CD4-positive, alpha-beta memory T cell (primary cell): ENCODE results near the gene TAF6. TPM values are rescaled to one million over a fixed set of nuclear protein-coding genes. Genes with fewer than 3 reads are reported as not detected.

ENCODE experiments used
- CTCF ChIA-PET: fragments of 350-600 bp; sonication (Branson Sonifier 250); formaldehyde crosslinking; loops from one replicate; lab custom pipeline; 2021; ENCODE audit warnings: inconsistent platforms; ENCODE audit not compliant: partially characterized antibody; lab: Charles Lee
- POLR2A ChIA-PET: fragments of 350-600 bp; sonication (Branson Sonifier 250); formaldehyde crosslinking; loops from one replicate; lab custom pipeline; 2021; ENCODE audit not compliant: partially characterized antibody; lab: Charles Lee
- DNase-seq, 5 donors: peaks; one replicate each; pipeline versions ENCODE4 v3.0.0 to v3.0.0-alpha.2; 2020 to 2022; ENCODE audit warnings: mixed read lengths in 1 of 5
- H3K27ac ChIP-seq: one replicate; pipeline ENCODE4 v1.7.0; 2013; ENCODE audit warnings: low read depth, low read length
- H3K27me3 ChIP-seq: 2 replicates; pipeline ENCODE4 v1.7.0; 2013; ENCODE audit warnings: mild to moderate bottlenecking, low read length, moderate library complexity; ENCODE audit not compliant: insufficient read depth
- H3K36me3 ChIP-seq: 2 replicates; pipeline ENCODE4 v1.7.0; 2013; ENCODE audit warnings: mild to moderate bottlenecking, low read length, moderate library complexity; ENCODE audit not compliant: insufficient read depth
- H3K4me1 ChIP-seq: 2 replicates; pipeline ENCODE4 v1.7.0; 2013; ENCODE audit warnings: mild to moderate bottlenecking, low read length, moderate library complexity; ENCODE audit not compliant: insufficient read depth
- H3K4me3 ChIP-seq, 2 donors: one replicate each; pipeline ENCODE4 v1.7.0; 2013; ENCODE audit warnings: low read length in 2 of 2, mild to moderate bottlenecking in 1 of 2
- H3K9me3 ChIP-seq, 2 donors: one replicate each; pipeline ENCODE4 v1.7.0; 2013; ENCODE audit warnings: low read length in 2 of 2, control low read depth in 1 of 2; ENCODE audit not compliant: control insufficient read depth in 1 of 2
- H3K27ac Mint-ChIP-seq, 7 donors: one replicate each; pipeline ENCODE4 v1.8.0; 2020 to 2021; ENCODE audit warnings: mixed read lengths in 7 of 7, mild to moderate bottlenecking in 6 of 7, inconsistent platforms in 3 of 7, moderate library complexity in 3 of 7
- H3K27me3 Mint-ChIP-seq, 2 donors: one replicate each; pipeline ENCODE4 v1.8.0; 2020 to 2021; ENCODE audit warnings: mixed read lengths in 2 of 2
- H3K36me3 Mint-ChIP-seq, 2 donors: one replicate each; pipeline ENCODE4 v1.8.0; 2020 to 2021; ENCODE audit warnings: mixed read lengths in 2 of 2, inconsistent platforms in 1 of 2, mild to moderate bottlenecking in 1 of 2
- H3K4me1 Mint-ChIP-seq, 4 donors: one replicate each; pipeline ENCODE4 v1.8.0; 2020 to 2021; ENCODE audit warnings: mixed read lengths in 4 of 4, mild to moderate bottlenecking in 1 of 4
- H3K4me3 Mint-ChIP-seq, 8 donors: one replicate each; pipeline ENCODE4 v1.8.0; 2020 to 2021; ENCODE audit warnings: mixed read lengths in 8 of 8, mild to moderate bottlenecking in 7 of 8, moderate library complexity in 6 of 8, inconsistent platforms in 3 of 8
- H3K9me3 Mint-ChIP-seq, 8 donors: one replicate each; pipeline ENCODE4 v1.8.0; 2020 to 2021; ENCODE audit warnings: mixed read lengths in 8 of 8, mild to moderate bottlenecking in 5 of 8, inconsistent platforms in 3 of 8, moderate library complexity in 1 of 8
- intact Hi-C: fragments of 100-400 bp; cut with micrococcal nuclease; formaldehyde crosslinking; loops from one replicate; pipeline ENCODE4 v1.15.1; 2023
- polyA plus RNA-seq, 2 donors: library from polyadenylated mRNA; unstranded; fragments of 300-500 nt; fragmentation: Illumina TruSeq; gene quantifications; one replicate each; pipeline ENCODE4 v1.2.3, GENCODE V29; 2021
- total RNA-seq, 2 experiments: library from RNA; stranded (reverse); gene quantifications; one replicate each; pipeline ENCODE4 v1.2.3, GENCODE V29; 2021

TAF6 gene
- total and polyA plus RNA-seq, 4 experiments from 2014 or later = 25.3 to 62.2 (median 48.4) TPM

- H3K27me3 ChIP-seq = no peaks in the 10 kb centered on the region
- H3K36me3 ChIP-seq = peaks cover 37% of the 10 kb centered on the region
- H3K4me1 ChIP-seq = peaks cover 3% of the 10 kb centered on the region
- DNase-seq = no peak
- H3K27ac Mint-ChIP-seq = no peak overlapping the region
- no peaks in the 10 kb centered on the region for H3K9me3 ChIP-seq
- ChIA-PET CTCF (interaction anchor here (1.0 kb wide), 1 partner anchor 116 kb away, joined by 3 read pairs; no protein-coding TSS in a partner anchor), POLR2A (no interaction called here)
- intact Hi-C loops = no loop called here
- peaks cover 3 to 14% (median 5%) of the 10 kb centered on the region in 4 donors for H3K4me1 Mint-ChIP-seq
- peaks cover 32 to 51% of the 10 kb centered on the region in 2 donors for H3K36me3 Mint-ChIP-seq
- no peak overlapping the region for H3K4me3 Mint-ChIP-seq
- H3K9me3 Mint-ChIP-seq = no peaks in the 10 kb centered on the region
- H3K4me3 ChIP-seq = no peak overlapping the region
- no peak overlapping the region for H3K27ac ChIP-seq
- H3K27me3 Mint-ChIP-seq = no peaks in the 10 kb centered on the region
Observed at GRCh38 chr7:100107125-100107737, 11.9 kb downstream of the TAF6 start.

- Histone ChIP-seq H3K4me1 (peaks cover 8% of the 10 kb centered on the region), H3K36me3 (peaks cover 32% of the 10 kb centered on the region), H3K4me3 (no peak overlapping the region), H3K27me3 (no peaks in the 10 kb centered on the region), H3K27ac (no peak overlapping the region), H3K9me3 (no peaks in the 10 kb centered on the region)
- Mint-ChIP-seq H3K27me3 (no peaks in the 10 kb centered on the region), H3K4me1 (peaks cover 3 to 15% (median 6%) of the 10 kb centered on the region in 4 donors), H3K36me3 (peaks cover 29 to 46% of the 10 kb centered on the region in 2 donors), H3K4me3 (no peak overlapping the region), H3K9me3 (no peaks in the 10 kb centered on the region), H3K27ac (no peak overlapping the region)
- DNase-seq = no peak
- intact Hi-C loops = no loop called here
- CTCF ChIA-PET = no interaction called here
- POLR2A ChIA-PET = interaction anchor here (8.2 kb wide), 1 partner anchor 17 kb away, joined by 175 read pairs; the partner anchor contains the start of genes CNPY4 and MBLAC1
Observed at GRCh38 chr7:100106633-100107032, 12.5 kb downstream of the TAF6 start.

- no peak for DNase-seq
- Histone ChIP-seq H3K9me3 (no peaks in the 10 kb centered on the region), H3K4me3 (no peak overlapping the region), H3K4me1 (peaks cover 8% of the 10 kb centered on the region), H3K36me3 (peaks cover 23% of the 10 kb centered on the region), H3K27ac (no peak overlapping the region), H3K27me3 (no peaks in the 10 kb centered on the region)
- Mint-ChIP-seq H3K36me3 (peaks cover 21 to 47% of the 10 kb centered on the region in 2 donors), H3K27me3 (peaks cover 0 to under 1% of the 10 kb centered on the region in 2 donors), H3K27ac (peak overlapping the region in 1 of 7 donors; percentile 19), H3K9me3 (no peaks in the 10 kb centered on the region), H3K4me1 (peaks cover 3 to 18% (median 11%) of the 10 kb centered on the region in 4 donors), H3K4me3 (no peak overlapping the region)
- intact Hi-C loops = no loop called here
- ChIA-PET POLR2A (interaction anchor here (0.8 to 8.2 kb wide), 3 partner anchors 9 to 18 kb away, joined by 3 to 175 read pairs (median 4); partner anchors contain the start of genes CNPY4 and MBLAC1), CTCF (interaction anchor here (0.6 to 1.5 kb wide), 2 partner anchors 25 to 77 kb away, joined by 3 read pairs; no protein-coding TSS in a partner anchor)
Observed at GRCh38 chr7:100105534-100105933, 13.6 kb downstream of the TAF6 start.

GRCh38 chr7:100102950-100103840 lies 16.0 kb downstream of the TAF6 start:
- H3K4me1 Mint-ChIP-seq = peaks cover 20 to 42% (median 28%) of the 10 kb centered on the region in 4 donors
- no peaks in the 10 kb centered on the region for H3K27me3 ChIP-seq
- H3K27ac Mint-ChIP-seq = peak overlapping the region; percentile 36 to 99 (median 79)
- H3K36me3 ChIP-seq = peaks cover 24% of the 10 kb centered on the region
- no peak for DNase-seq
- peaks cover 0 to 2% of the 10 kb centered on the region in 2 donors for H3K27me3 Mint-ChIP-seq
- ChIA-PET CTCF (interaction anchor here (1.2 to 4.8 kb wide), 4 partner anchors 14 to 30 kb away, joined by 4 to 28 read pairs (median 16); partner anchors contain the start of gene COPS6), POLR2A (interaction anchor here (0.6 to 8.2 kb wide), 10 partner anchors 8 to 786 kb away, joined by 3 to 175 read pairs (median 10); partner anchors contain the start of genes CNPY4, COPS6, GJC3 and MBLAC1)
- H3K4me3 Mint-ChIP-seq = peak overlapping the region in 7 of 8 donors; percentile 77 to 93 (median 81)
- peaks cover 25% of the 10 kb centered on the region for H3K4me1 ChIP-seq
- H3K9me3 ChIP-seq = no peaks in the 10 kb centered on the region
- no peaks in the 10 kb centered on the region for H3K9me3 Mint-ChIP-seq
- H3K27ac ChIP-seq = no peak overlapping the region
- no peak overlapping the region for H3K4me3 ChIP-seq
- intact Hi-C loops = loop anchor here (5.0 kb wide), 1 partner anchor 631 kb away; the partner anchor contains the start of gene ZNF789
- H3K36me3 Mint-ChIP-seq = peaks cover 23 to 50% of the 10 kb centered on the region in 2 donors

GRCh38 chr7:100101016-100101862 lies 17.9 kb downstream of the TAF6 start, which contains the start of the genes AP4M1 and MCM7:
Gene AP4M1 (plus strand): TSS chr7:100101643. CDS start chr7:100101715, 72 bp downstream.
Gene MCM7 (minus strand): TSS chr7:100101397. CDS start chr7:100101294, 103 bp downstream.
- peak; percentile 94 to 97 (median 94) for DNase-seq
- Mint-ChIP-seq H3K4me3 (peak within 1 kb of the TSS; percentile 92 to 95 (median 93)), H3K27ac (peak within 1 kb of the TSS; percentile 93 to 99 (median 97)), H3K36me3 (peaks cover 29 to 51% of the 10 kb centered on the region in 2 donors), H3K27me3 (peaks cover 0 to 2% of the 10 kb centered on the region in 2 donors), H3K4me1 (peaks cover 22 to 46% (median 34%) of the 10 kb centered on the region in 4 donors), H3K9me3 (no peaks in the 10 kb centered on the region)
- Histone ChIP-seq H3K4me3 (peak within 1 kb of the TSS; percentile 95), H3K27ac (peak within 1 kb of the TSS; percentile 96), H3K36me3 (peaks cover 32% of the 10 kb centered on the region), H3K4me1 (peaks cover 29% of the 10 kb centered on the region), H3K9me3 (no peaks in the 10 kb centered on the region), H3K27me3 (no peaks in the 10 kb centered on the region)
- intact Hi-C loops = loop anchor here (1.0 to 5.0 kb wide), 2 partner anchors 18 to 629 kb away; partner anchors contain the start of genes CNPY4, TAF6 and ZNF789
- POLR2A ChIA-PET = interaction anchor here (0.6 to 8.2 kb wide), 33 partner anchors 12 to 788 kb away, joined by 3 to 175 read pairs (median 4); partner anchors contain the start of genes CNPY4, COPS6, FBXO24 and GAL3ST4
- CTCF ChIA-PET = interaction anchor here (0.9 to 4.8 kb wide), 11 partner anchors 12 to 117 kb away, joined by 3 to 28 read pairs (median 5); partner anchors contain the start of genes COPS6 and MBLAC1
